HG02885 (cell line): ENCODE measurements around the gene SNAP29.
"Not testable (repeated sequence)": the region's sequence is repeated elsewhere in the genome, so short reads cannot be mapped to it uniquely, and the experiment has no call there.

Experiments
- ATAC-seq: cut with Tn5 transposase; IDR thresholded peaks from one replicate; pipeline ENCODE4 v1.9.1; 2021; ENCODE audit warnings: mild to moderate bottlenecking; ENCODE audit not compliant: unreplicated experiment, poor library complexity

Gene SNAP29

GRCh38 chr22:20890975-20891374, 32.2 kb downstream of the SNAP29 start:
- no peak for ATAC-seq

GRCh38 chr22:20897737-20898136, 38.9 kb downstream of the SNAP29 start:
- ATAC-seq = not testable (repeated sequence)

GRCh38 chr22:20899827-20900423, 41.1 kb downstream of the SNAP29 start:
- ATAC-seq = no peak

GRCh38 chr22:20901093-20902033, 42.6 kb downstream of the SNAP29 start:
- not testable (repeated sequence) for ATAC-seq

- ATAC-seq = no peak
Measured at GRCh38 chr22:20903093-20903492, 44.3 kb downstream of the SNAP29 start.

GRCh38 chr22:20904008-20904979, 45.5 kb downstream of the SNAP29 start:
- ATAC-seq = no peak

- ATAC-seq = no peak
Measured at GRCh38 chr22:20904980-20905355, 46.2 kb downstream of the SNAP29 start.

GRCh38 chr22:20905415-20906386, 46.9 kb downstream of the SNAP29 start:
- ATAC-seq = no peak

GRCh38 chr22:20906387-20906767, 47.6 kb downstream of the SNAP29 start:
- no peak for ATAC-seq

GRCh38 chr22:20908717-20909116, 49.9 kb downstream of the SNAP29 start:
- not testable (repeated sequence) for ATAC-seq

GRCh38 chr22:20909543-20910303, 50.9 kb downstream of the SNAP29 start:
- ATAC-seq = no peak

GRCh38 chr22:20912494-20912893, 53.7 kb downstream of the SNAP29 start:
- ATAC-seq = no peak

GRCh38 chr22:20916916-20917810, 58.4 kb downstream of the SNAP29 start, which contains the start of gene CRKL:
Gene CRKL (plus strand): TSS chr22:20917407. CDS start chr22:20917935, 528 bp downstream.
- peak; percentile 95 for ATAC-seq

GRCh38 chr22:20918663-20919218, 59.9 kb downstream of the SNAP29 start:
- no peak for ATAC-seq

- no peak for ATAC-seq
Measured at GRCh38 chr22:20919718-20920117, 60.9 kb downstream of the SNAP29 start.

- no peak for ATAC-seq
Measured at GRCh38 chr22:20920881-20921203, 62.0 kb downstream of the SNAP29 start.

GRCh38 chr22:20922141-20922751, 63.4 kb downstream of the SNAP29 start:
- ATAC-seq = no peak
